Peyer's patch (tissue), 4 donors: ENCODE data around the gene MBNL2. TPM values are rescaled to one million over a fixed set of nuclear protein-coding genes. Genes with fewer than 3 reads are reported as not detected.

Source experiments
- DNase-seq, 3 donors: peaks; one replicate each; pipeline ENCODE4 v3.0.0-alpha.2; 2017 to 2019
- H3K27ac ChIP-seq, 4 donors: fragments of 200-600 bp; sonication (generic); one replicate each; pipeline ENCODE4 v1.5.1; 2016 to 2019
- H3K27me3 ChIP-seq, 2 donors: fragments of 200-600 bp; sonication (generic); one replicate each; pipeline ENCODE4 v1.5.1; 2019
- H3K36me3 ChIP-seq, 3 donors: fragments of 200-600 bp; sonication (generic); one replicate each; pipeline ENCODE4 v1.5.1; 2016 to 2019
- H3K4me1 ChIP-seq, 4 donors: fragments of 200-600 bp; sonication (generic); one replicate each; pipeline ENCODE4 v1.5.1; 2016 to 2019
- H3K4me3 ChIP-seq, 4 donors: fragments of 200-600 bp; sonication (generic); 1 replicate in 3 of 4; 2 replicates in 1 of 4; pipeline ENCODE4 v1.5.1; 2016 to 2019; ENCODE audit warnings: mild to moderate bottlenecking in 1 of 4
- H3K9me3 ChIP-seq, 4 donors: fragments of 200-600 bp; sonication (generic); one replicate each; pipeline ENCODE4 v1.5.1; 2016 to 2019; ENCODE audit warnings: mild to moderate bottlenecking in 1 of 4
- CTCF ChIP-seq, 6 experiments: fragments of 450-650 bp in 4 of 6; fragments of 200-600 bp in 2 of 6; sonication (generic) in 1 of 6; IDR thresholded peaks; one replicate each; pipeline ENCODE4 v1.5.1; 2017 to 2019; ENCODE audit warnings: antibody characterized with exemption in 6 of 6, mild to moderate bottlenecking in 3 of 6, moderate library complexity in 1 of 6
- POLR2A ChIP-seq, 2 donors: fragments of 450-650 bp; IDR thresholded peaks; one replicate each; pipeline ENCODE4 v1.5.1; 2017; ENCODE audit warnings: antibody characterized with exemption in 2 of 2, mild to moderate bottlenecking in 2 of 2, moderate library complexity in 2 of 2
- total RNA-seq, 4 donors: library from RNA; depleted of rRNA; stranded (reverse); fragments of >200 nt; gene quantifications; one replicate each; pipeline ENCODE4 v1.1.0, GENCODE V29; 2016

The MBNL2 gene
- 10 to 100 TPM; 27.0 to 44.6 (median 36.3) TPM for total RNA-seq

GRCh38 chr13:97221989-97222700, at the start of gene MBNL2:
TSS of gene MBNL2 (plus strand) at chr13:97222333. CDS start at chr13:97276236, 53,903 bp downstream.
- H3K4me1 ChIP-seq = peaks cover 0 to 33% (median 3%) of the 10 kb centered on the region in 4 donors
- no peaks in the 10 kb centered on the region for H3K9me3 ChIP-seq
- H3K4me3 ChIP-seq = peak within 1 kb of the TSS; percentile 47 to 67 (median 57)
- no peaks in the 10 kb centered on the region for H3K36me3 ChIP-seq
- TF ChIP-seq POLR2A (IDR thresholded peaks at IDR 0.05) = peak; percentile 66 to 91
- no peak for TF ChIP-seq CTCF (IDR thresholded peaks at IDR 0.05)
- peak; percentile 89 to 96 (median 89) for DNase-seq
- peak within 1 kb of the TSS; percentile 69 to 89 (median 84) for H3K27ac ChIP-seq
- H3K27me3 ChIP-seq = no peaks in the 10 kb centered on the region

GRCh38 chr13:97174638-97175037, 47.5 kb upstream of the MBNL2 start:
- H3K9me3 ChIP-seq = no peaks in the 10 kb centered on the region
- DNase-seq = no peak
- no peaks in the 10 kb centered on the region for H3K27me3 ChIP-seq
- no peaks in the 10 kb centered on the region for H3K36me3 ChIP-seq
- no peak overlapping the region for H3K4me3 ChIP-seq
- no peak overlapping the region for H3K27ac ChIP-seq
- H3K4me1 ChIP-seq = no peaks in the 10 kb centered on the region
- TF ChIP-seq CTCF (IDR thresholded peaks at IDR 0.05) (no peak), POLR2A (IDR thresholded peaks at IDR 0.05) (no peak)

- no peaks in the 10 kb centered on the region for H3K36me3 ChIP-seq
- no peaks in the 10 kb centered on the region for H3K27me3 ChIP-seq
- H3K9me3 ChIP-seq = no peaks in the 10 kb centered on the region
- H3K27ac ChIP-seq = no peak overlapping the region
- no peaks in the 10 kb centered on the region for H3K4me1 ChIP-seq
- H3K4me3 ChIP-seq = no peak overlapping the region
- no peak for TF ChIP-seq POLR2A (IDR thresholded peaks at IDR 0.05)
- TF ChIP-seq CTCF (IDR thresholded peaks at IDR 0.05) = no peak
- no peak for DNase-seq
These were observed 47.1 kb upstream of the MBNL2 start for GRCh38 chr13:97175041-97175440.

GRCh38 chr13:97179501-97179900, 42.6 kb upstream of the MBNL2 start:
- Histone ChIP-seq H3K4me1 (no peaks in the 10 kb centered on the region), H3K36me3 (no peaks in the 10 kb centered on the region), H3K4me3 (no peak overlapping the region), H3K27me3 (no peaks in the 10 kb centered on the region), H3K9me3 (no peaks in the 10 kb centered on the region), H3K27ac (no peak overlapping the region)
- DNase-seq = no peak
- TF ChIP-seq POLR2A (IDR thresholded peaks at IDR 0.05) (no peak), CTCF (IDR thresholded peaks at IDR 0.05) (no peak)

GRCh38 chr13:97182111-97182890, 39.8 kb upstream of the MBNL2 start:
- no peak for DNase-seq
- Histone ChIP-seq H3K27me3 (no peaks in the 10 kb centered on the region), H3K4me1 (no peaks in the 10 kb centered on the region), H3K27ac (no peak overlapping the region), H3K36me3 (no peaks in the 10 kb centered on the region), H3K9me3 (no peaks in the 10 kb centered on the region), H3K4me3 (no peak overlapping the region)
- TF ChIP-seq CTCF (IDR thresholded peaks at IDR 0.05) = no peak
- TF ChIP-seq POLR2A (IDR thresholded peaks at IDR 0.05) = no peak
